GM21515 (cell line): Measurements from ENCODE around the gene ATP8B1.
"Not testable (repeated sequence)": the region's sequence is repeated elsewhere in the genome, so short reads cannot be mapped to it uniquely, and the experiment has no call there.

Experiments
- ATAC-seq: cut with Tn5 transposase; IDR thresholded peaks from one replicate; pipeline ENCODE4 v1.9.1; 2021; ENCODE audit not compliant: unreplicated experiment

The ATP8B1 gene

GRCh38 chr18:57803103-57803969, at the start of gene ATP8B1:
Gene ATP8B1, minus strand, starts transcription at chr18:57803315. Its CDS starts 71,508 bp downstream, at chr18:57731807.
- no peak for ATAC-seq

GRCh38 chr18:57850063-57850462, 46.9 kb upstream of the ATP8B1 start:
- no peak for ATAC-seq

- not testable (repeated sequence) for ATAC-seq
Observed at GRCh38 chr18:57848374-57848773, 45.3 kb upstream of the ATP8B1 start.

GRCh38 chr18:57847431-57847830, 44.3 kb upstream of the ATP8B1 start:
- not testable (repeated sequence) for ATAC-seq

- no peak for ATAC-seq
Observed at GRCh38 chr18:57846258-57846657, 43.1 kb upstream of the ATP8B1 start.

- ATAC-seq, result no peak
Observed at GRCh38 chr18:57845605-57846074, 42.5 kb upstream of the ATP8B1 start.

- ATAC-seq, result no peak
Observed at GRCh38 chr18:57844319-57844718, 41.2 kb upstream of the ATP8B1 start.

GRCh38 chr18:57843386-57843785, 40.3 kb upstream of the ATP8B1 start:
- no peak for ATAC-seq

- ATAC-seq, result peak; percentile 45
Observed at GRCh38 chr18:57841568-57841967, 38.5 kb upstream of the ATP8B1 start.

- no peak for ATAC-seq
Observed at GRCh38 chr18:57839942-57840381, 36.8 kb upstream of the ATP8B1 start.

GRCh38 chr18:57837917-57838548, 34.9 kb upstream of the ATP8B1 start:
- peak; percentile 82 for ATAC-seq

- ATAC-seq, result no peak
Observed at GRCh38 chr18:57836557-57836956, 33.4 kb upstream of the ATP8B1 start.

- no peak for ATAC-seq
Observed at GRCh38 chr18:57835904-57836303, 32.8 kb upstream of the ATP8B1 start.

GRCh38 chr18:57834616-57835015, 31.5 kb upstream of the ATP8B1 start:
- ATAC-seq, result no peak

GRCh38 chr18:57833441-57834101, 30.5 kb upstream of the ATP8B1 start:
- ATAC-seq, result peak; percentile 49

GRCh38 chr18:57832730-57833129, 29.6 kb upstream of the ATP8B1 start:
- ATAC-seq, result no peak

GRCh38 chr18:57831597-57832377, 28.7 kb upstream of the ATP8B1 start:
- ATAC-seq, result no peak

GRCh38 chr18:57827646-57828045, 24.5 kb upstream of the ATP8B1 start:
- no peak for ATAC-seq

GRCh38 chr18:57826252-57826651, 23.1 kb upstream of the ATP8B1 start:
- ATAC-seq, result no peak

GRCh38 chr18:57820583-57820982, 17.5 kb upstream of the ATP8B1 start:
- not testable (repeated sequence) for ATAC-seq
